Hematopoietic multipotent progenitor cell treated with erythropoietin and hydrocortisone succinate and interleukin-3 and kit ligand, for 8 days (in vitro differentiated cells): ENCODE measurements around the gene WDR87.
"Not testable (repeated sequence)": the region's sequence is repeated elsewhere in the genome, so short reads cannot be mapped to it uniquely, and the experiment has no call there.

ENCODE experiments used
- DNase-seq: peaks from one replicate; pipeline ENCODE4 v3.0.0-alpha.2; 2015

WDR87 gene

GRCh38 chr19:37929355-37929923 lies 23.0 kb upstream of the WDR87 start:
- DNase-seq, result no peak

GRCh38 chr19:37928527-37929286 lies 22.3 kb upstream of the WDR87 start:
- DNase-seq, result no peak

- DNase-seq, result no peak
These were observed 20.3 kb upstream of the WDR87 start for GRCh38 chr19:37926711-37927110.

- DNase-seq, result no peak
These were observed 19.9 kb upstream of the WDR87 start for GRCh38 chr19:37926255-37926654.

- no peak for DNase-seq
These were observed 18.8 kb upstream of the WDR87 start for GRCh38 chr19:37925212-37925611.

GRCh38 chr19:37924573-37924972 lies 18.2 kb upstream of the WDR87 start:
- DNase-seq, result not testable (repeated sequence)

GRCh38 chr19:37920591-37921450 lies 14.4 kb upstream of the WDR87 start:
- no peak for DNase-seq

- no peak for DNase-seq
These were observed 8.5 kb upstream of the WDR87 start for GRCh38 chr19:37914908-37915307.

- no peak for DNase-seq
These were observed 3.3 kb upstream of the WDR87 start for GRCh38 chr19:37909661-37910199.

GRCh38 chr19:37907735-37908455 lies 1.5 kb upstream of the WDR87 start:
- peak; percentile 24 for DNase-seq

GRCh38 chr19:37906869-37907734 lies 708 bp upstream of the WDR87 start, which contains the start of gene SIPA1L3:
Gene SIPA1L3 (plus strand): TSS chr19:37907208. CDS start chr19:38081566, 174,358 bp downstream.
- DNase-seq, result peak; percentile 93

- no peak for DNase-seq
These were observed 3.3 kb downstream of the WDR87 start for GRCh38 chr19:37903096-37903495.

- DNase-seq, result peak; percentile 80
These were observed 3.7 kb downstream of the WDR87 start for GRCh38 chr19:37902668-37903067.

GRCh38 chr19:37899966-37900365 lies 6.4 kb downstream of the WDR87 start:
- DNase-seq, result no peak

- no peak for DNase-seq
These were observed 6.9 kb downstream of the WDR87 start for GRCh38 chr19:37899453-37899852.

GRCh38 chr19:37896180-37896579 lies 10.2 kb downstream of the WDR87 start:
- DNase-seq, result no peak

- no peak for DNase-seq
These were observed 12.4 kb downstream of the WDR87 start for GRCh38 chr19:37893845-37894575.

GRCh38 chr19:37886571-37886970 lies 19.8 kb downstream of the WDR87 start:
- DNase-seq, result no peak

GRCh38 chr19:37885392-37885791 lies 21.0 kb downstream of the WDR87 start:
- no peak for DNase-seq

GRCh38 chr19:37877147-37877546 lies 29.2 kb downstream of the WDR87 start:
- no peak for DNase-seq

- no peak for DNase-seq
These were observed 30.4 kb downstream of the WDR87 start for GRCh38 chr19:37876032-37876431.
